K562 (cell line): ENCODE data around the gene CAPN14. TPM values are rescaled to one million over a fixed set of nuclear protein-coding genes. Genes with fewer than 3 reads are reported as not detected.

Source experiments
- ATAC-seq: fragments of 200-7000 bp; cut with Tn5 transposase; 3 replicates; pipeline ENCODE4 v1.9.1; 2020; ENCODE audit warnings: moderate library complexity
- BruUV-seq: library from RNA; stranded (reverse); fragments of 400-500 nt; replicated peaks from 2 replicates; lab custom pipeline; 2021; lab: Mats Ljungman, UMichigan
- CTCF ChIA-PET: fragments of 300-600 bp; formaldehyde crosslinking; extraction: SDS; loops from one replicate; lab custom pipeline; 2021; ENCODE audit warnings: low intra/inter-chr PET ratio; lab: Yijun Ruan, JAX
- POLR2A ChIA-PET: fragments of 300-600, 350-650 bp; sonication (Branson Sonifier 250); formaldehyde crosslinking; extraction: SDS; loops from one replicate; lab custom pipeline; 2021; ENCODE audit warnings: antibody characterized with exemption, inconsistent platforms; lab: Yijun Ruan, JAX
- DNase-seq, 4 experiments: peaks; one replicate each; pipeline versions ENCODE4 v3.0.0 to v3.0.0-alpha.2; 2011 to 2018; ENCODE audit warnings: low spot score in 3 of 4, mixed read lengths in 3 of 4; ENCODE audit errors: extremely low read depth in 1 of 4
- FAIRE-seq: peaks from 2 replicates; lab custom pipeline; 2011; peaks lifted over from hg19 to GRCh38; lab: Jason Lieb, UNC
- H2AFZ ChIP-seq: 2 replicates; pipeline ENCODE4 v1.6.0; 2011; ENCODE audit warnings: low read depth, low read length, control low read depth, inconsistent platforms
- H3K27ac ChIP-seq: fragments of 200-600 bp; 3 replicates; pipeline ENCODE4 v1.8.0; 2011; ENCODE audit warnings: low read depth, mild to moderate bottlenecking, control low read depth, inconsistent platforms, low read length, moderate library complexity, mixed read lengths; ENCODE audit errors: extremely low read depth
- H3K27me3 ChIP-seq, 2 experiments: fragments of 300-600 bp in 1 of 2; 2 replicates in 1 of 2; 3 replicates in 1 of 2; pipeline versions ENCODE4 v1.6.0 to v1.8.0; 2011; ENCODE audit warnings: inconsistent platforms in 2 of 2, low read length in 2 of 2, mild to moderate bottlenecking in 1 of 2, mixed read lengths in 1 of 2, moderate library complexity in 1 of 2; ENCODE audit not compliant: control insufficient read depth in 2 of 2, insufficient read depth in 2 of 2
- H3K36me3 ChIP-seq: fragments of 300-600 bp; 3 replicates; pipeline ENCODE4 v1.8.0; 2011; ENCODE audit warnings: mild to moderate bottlenecking, low read length, inconsistent platforms; ENCODE audit not compliant: control insufficient read depth, insufficient read depth
- H3K4me1 ChIP-seq, 2 experiments: fragments of 200-600 bp in 1 of 2; replicated peaks in 1 of 2; 2 replicates in 1 of 2; 3 replicates in 1 of 2; pipeline versions ENCODE4 v1.5.1 to v1.8.0; 2011; ENCODE audit warnings: inconsistent platforms in 2 of 2, low read length in 2 of 2, mild to moderate bottlenecking in 1 of 2, mixed read lengths in 1 of 2, moderate library complexity in 1 of 2; ENCODE audit not compliant: control insufficient read depth in 2 of 2, insufficient read depth in 2 of 2
- H3K4me2 ChIP-seq: 2 replicates; pipeline ENCODE4 v1.6.1; 2011; ENCODE audit warnings: low read length, control low read depth, inconsistent platforms, mixed read lengths; ENCODE audit not compliant: insufficient read depth
- H3K4me3 ChIP-seq: fragments of 200-600 bp; sonication (generic), shearing (Covaris generic); 2 replicates; pipeline ENCODE4 v1.5.1; 2016; ENCODE audit warnings: control low read depth, inconsistent platforms
- H3K79me2 ChIP-seq: fragments of 200-600 bp; 3 replicates; pipeline ENCODE4 v1.8.0; 2011; ENCODE audit warnings: low read length, inconsistent platforms; ENCODE audit not compliant: control insufficient read depth, insufficient read depth
- H3K9ac ChIP-seq, 2 experiments: 2 replicates each; pipeline versions ENCODE4 v1.6.0 to v1.6.1; 2011; ENCODE audit warnings: low read depth in 2 of 2, low read length in 2 of 2, control low read depth in 1 of 2, inconsistent platforms in 1 of 2, mild to moderate bottlenecking in 1 of 2, mixed read lengths in 1 of 2; ENCODE audit not compliant: insufficient read depth in 1 of 2
- H3K9me1 ChIP-seq: one replicate; pipeline ENCODE4 v1.6.0; 2011; ENCODE audit warnings: inconsistent platforms, mild to moderate bottlenecking, low read length, moderate library complexity; ENCODE audit not compliant: control insufficient read depth, insufficient read depth
- H3K9me3 ChIP-seq: replicated peaks from 2 replicates; pipeline ENCODE4 v1.5.1; 2011; ENCODE audit warnings: low read depth, low read length, inconsistent platforms; ENCODE audit not compliant: control insufficient read depth, insufficient read depth
- H4K20me1 ChIP-seq: replicated peaks from 2 replicates; pipeline ENCODE4 v1.6.1; 2011; ENCODE audit warnings: low read length, inconsistent platforms, mixed read lengths; ENCODE audit not compliant: control insufficient read depth, insufficient read depth
- AFF1 ChIP-seq, 2 experiments: fragments of 450-650 bp; IDR thresholded peaks; 2 replicates each; pipeline ENCODE4 v1.6.1; 2018; ENCODE audit warnings: mild to moderate bottlenecking in 2 of 2, low read depth in 1 of 2; ENCODE audit not compliant: partially characterized antibody in 2 of 2
- ARID3B ChIP-seq: fragments of 250-450 bp; sonication (Bioruptor Pico); IDR thresholded peaks from 2 replicates; pipeline ENCODE4 v1.4.0; 2020; ENCODE audit warnings: borderline replicate concordance
- BCOR ChIP-seq: fragments of 450-650 bp; IDR thresholded peaks from 2 replicates; pipeline ENCODE4 v1.6.1; 2016
- CREB5 ChIP-seq: fragments of 250-450 bp; sonication (Bioruptor Pico); IDR thresholded peaks from 2 replicates; pipeline ENCODE4 v1.5.0; 2020; ENCODE audit warnings: mild to moderate bottlenecking
- EP400 ChIP-seq: fragments of 450-650 bp; IDR thresholded peaks from 2 replicates; pipeline ENCODE4 v1.6.1; 2017; ENCODE audit warnings: antibody characterized with exemption, mild to moderate bottlenecking, moderate library complexity
- NFE2 ChIP-seq: IDR thresholded peaks from 2 replicates; pipeline ENCODE4 v1.6.1; 2014; ENCODE audit warnings: antibody characterized with exemption, low read depth
- SFPQ ChIP-seq: fragments of 200-400 bp; formaldehyde crosslinking; IDR thresholded peaks from 2 replicates; pipeline ENCODE4 v1.6.1; 2017; ENCODE audit warnings: mild to moderate bottlenecking, low read depth, low read length, moderate library complexity
- SIN3B ChIP-seq: fragments of 450-650 bp; IDR thresholded peaks from 2 replicates; pipeline ENCODE4 v1.6.1; 2017; ENCODE audit warnings: low read depth, mild to moderate bottlenecking, moderate library complexity
- VEZF1 ChIP-seq: fragments of 200-800 bp; sonication (Bioruptor generic); IDR thresholded peaks from 2 replicates; pipeline ENCODE4 v1.6.1; 2017; ENCODE audit warnings: missing genetic modification characterization, missing compliant biosample characterization
- ZNF134 ChIP-seq: fragments of 250-450 bp; sonication (Bioruptor Pico); conservative IDR thresholded peaks from 2 replicates; pipeline ENCODE4 v1.4.0; 2020
- WGBS: fragments of 100-300 bp; shearing (Covaris generic); methylation state at CpG from one replicate; pipeline ENCODE4 v1.1.6; 2016; ENCODE audit warnings: low coverage, mixed read lengths; ENCODE audit not compliant: insufficient coverage; ENCODE audit errors: missing lambda C conversion rate; 5-methylcytosine and 5-hydroxymethylcytosine counted together
- in situ Hi-C: fragments of 300-500 bp; cut with MboI; formaldehyde crosslinking; loops from 4 replicates; pipeline ENCODE4 v1.15.0; 2018; ENCODE audit warnings: inconsistent platforms, mixed read lengths
- intact Hi-C: fragments of 100-400 bp; cut with micrococcal nuclease; formaldehyde crosslinking; loops from 2 replicates; pipeline ENCODE4 v1.14.2; 2022
- polyA plus RNA-seq, 8 experiments: library from polyadenylated mRNA; depleted of rRNA in 4 of 8; stranded (reverse) in 5 of 8; unstranded in 3 of 8; fragments of >200 nt; fragmentation: Nextera tagmentation in 2 of 8; fragmentation: Illumina TruSeq in 1 of 8; extraction: Ambion mirVana in 2 of 8; extraction: Trizol in 1 of 8; gene quantifications; 2 replicates each; pipeline versions ENCODE4 v1.2.1 to v1.2.3, GENCODE V29; 2011 to 2014; ENCODE audit warnings: inconsistent platforms in 1 of 8, missing spikeins in 1 of 8
- total RNA-seq, 7 experiments: library from RNA; depleted of rRNA in 6 of 7; stranded (reverse); fragments of >200 nt in 6 of 7; fragmentation: Illumina TruSeq in 2 of 7; extraction: Trizol in 2 of 7; gene quantifications; 2 replicates each; pipeline versions ENCODE4 v1.2.1 to v1.2.3, GENCODE V29; 2011 to 2021; ENCODE audit warnings: low replicate concordance in 1 of 7

Gene CAPN14
- total and polyA plus RNA-seq, 9 of the 15 experiments (the other 6 are each of a cell fraction or from before 2014, with no cell fraction given): not detected

- Histone ChIP-seq H3K4me2 (no peak overlapping the region), H3K4me3 (no peak overlapping the region), H3K9ac (no peak overlapping the region), H3K9me1 (no peaks in the 10 kb centered on the region), H3K9me3 (no peaks in the 10 kb centered on the region), H4K20me1 (no peaks in the 10 kb centered on the region), H3K36me3 (no peaks in the 10 kb centered on the region), H3K79me2 (no peaks in the 10 kb centered on the region), H3K27me3 (peaks cover 0 to 37% of the 10 kb centered on the region in 2 experiments; a peak in 3 of 5 replicates), H3K27ac (no peak overlapping the region), H2AFZ (no peak overlapping the region), H3K4me1 (no peaks in the 10 kb centered on the region; a peak in 1 of 5 replicates)
- CTCF ChIA-PET: no interaction called here
- DNase-seq (no peak), FAIRE-seq (no peak), ATAC-seq (no peak)
- WGBS: under 1% methylated on average over 10 of the region's 10 CpGs
- intact Hi-C loops: no loop called here
- POLR2A ChIA-PET: interaction anchor here (1.1 kb wide), 1 partner anchor 26 kb away, joined by 3 read pairs; no protein-coding TSS in a partner anchor
- in situ Hi-C loops: no loop called here
- no TSS peak for BruUV-seq
- TF ChIP-seq ZNF134 (no peak), AFF1 (IDR thresholded peaks at IDR 0.05; ENCODE audit: low read depth in 1 of 2, partially characterized antibody in 2 of 2) (no peak), SIN3B (no peak), EP400 (no peak), ARID3B (no peak), CREB5 (no peak), VEZF1 (CRISPR knock-in tag) (no peak), BCOR (no peak), NFE2 (no peak), SFPQ (no peak)
These were observed 24.4 kb upstream of the CAPN14 start for GRCh38 chr2:31241625-31242270.
